ENCODE data around the gene SNX20.

DNA sequence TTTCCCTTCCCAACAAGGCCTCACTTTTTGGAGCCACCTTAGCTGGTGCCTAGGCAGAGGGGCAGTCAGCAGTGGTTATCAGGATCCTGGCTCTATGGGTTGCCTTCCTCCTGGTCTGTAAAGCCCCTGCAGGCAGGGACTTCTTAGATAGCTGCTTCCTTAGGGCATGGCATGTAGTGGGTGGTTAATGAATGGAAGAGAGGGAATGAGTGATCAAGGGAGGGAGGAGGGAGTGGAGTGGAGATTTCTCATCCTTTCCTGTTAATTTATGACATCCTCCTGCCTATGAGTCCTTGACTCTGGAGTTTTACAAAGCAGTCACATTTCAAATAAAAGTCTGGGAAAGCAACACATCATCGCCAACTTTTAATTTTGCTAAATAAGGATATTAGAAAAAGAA lies 40.7 kb downstream of the SNX20 start:
- TF ChIP-seq SIN3A (IDR thresholded peaks at IDR 0.05; ENCODE audit: borderline replicate concordance, insufficient read depth, low read length) (no peak), POLR2AphosphoS5 (IDR thresholded peaks at IDR 0.05; ENCODE audit: low read depth, low read length) (no peak), TAF1 (IDR thresholded peaks at IDR 0.05; ENCODE audit: borderline replicate concordance, insufficient read depth, low read length) (no peak), FOXP2 (optimal IDR thresholded peaks at IDR 0.05; ENCODE audit: borderline replicate concordance, extremely low read depth, extremely low read length, insufficient read depth) (no peak)
- TF ChIP-seq, protein P1, sequence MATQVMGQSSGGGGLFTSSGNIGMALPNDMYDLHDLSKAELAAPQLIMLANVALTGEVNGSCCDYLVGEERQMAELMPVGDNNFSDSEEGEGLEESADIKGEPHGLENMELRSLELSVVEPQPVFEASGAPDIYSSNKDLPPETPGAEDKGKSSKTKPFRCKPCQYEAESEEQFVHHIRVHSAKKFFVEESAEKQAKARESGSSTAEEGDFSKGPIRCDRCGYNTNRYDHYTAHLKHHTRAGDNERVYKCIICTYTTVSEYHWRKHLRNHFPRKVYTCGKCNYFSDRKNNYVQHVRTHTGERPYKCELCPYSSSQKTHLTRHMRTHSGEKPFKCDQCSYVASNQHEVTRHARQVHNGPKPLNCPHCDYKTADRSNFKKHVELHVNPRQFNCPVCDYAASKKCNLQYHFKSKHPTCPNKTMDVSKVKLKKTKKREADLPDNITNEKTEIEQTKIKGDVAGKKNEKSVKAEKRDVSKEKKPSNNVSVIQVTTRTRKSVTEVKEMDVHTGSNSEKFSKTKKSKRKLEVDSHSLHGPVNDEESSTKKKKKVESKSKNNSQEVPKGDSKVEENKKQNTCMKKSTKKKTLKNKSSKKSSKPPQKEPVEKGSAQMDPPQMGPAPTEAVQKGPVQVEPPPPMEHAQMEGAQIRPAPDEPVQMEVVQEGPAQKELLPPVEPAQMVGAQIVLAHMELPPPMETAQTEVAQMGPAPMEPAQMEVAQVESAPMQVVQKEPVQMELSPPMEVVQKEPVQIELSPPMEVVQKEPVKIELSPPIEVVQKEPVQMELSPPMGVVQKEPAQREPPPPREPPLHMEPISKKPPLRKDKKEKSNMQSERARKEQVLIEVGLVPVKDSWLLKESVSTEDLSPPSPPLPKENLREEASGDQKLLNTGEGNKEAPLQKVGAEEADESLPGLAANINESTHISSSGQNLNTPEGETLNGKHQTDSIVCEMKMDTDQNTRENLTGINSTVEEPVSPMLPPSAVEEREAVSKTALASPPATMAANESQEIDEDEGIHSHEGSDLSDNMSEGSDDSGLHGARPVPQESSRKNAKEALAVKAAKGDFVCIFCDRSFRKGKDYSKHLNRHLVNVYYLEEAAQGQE (IDR thresholded peaks at IDR 0.05; ENCODE audit: insufficient read depth in 1 of 2, low read depth in 2 of 2, low read length in 2 of 2): no peak

Data from PFSK-1 (cell line).